Rectal smooth muscle tissue (tissue), 1 donor: ENCODE measurements around the gene ATP2B1.

Experiments
- H3K27ac ChIP-seq: one replicate; pipeline ENCODE4 v1.7.0; 2013; ENCODE audit warnings: low read depth, low read length, inconsistent platforms
- H3K27me3 ChIP-seq: one replicate; pipeline ENCODE4 v1.7.0; 2013; ENCODE audit warnings: low read length; ENCODE audit not compliant: control insufficient read depth, insufficient read depth
- H3K36me3 ChIP-seq: one replicate; pipeline ENCODE4 v1.7.0; 2013; ENCODE audit warnings: low read length; ENCODE audit not compliant: control insufficient read depth, insufficient read depth
- H3K4me1 ChIP-seq: one replicate; pipeline ENCODE4 v1.7.0; 2013; ENCODE audit warnings: low read length; ENCODE audit not compliant: control insufficient read depth, insufficient read depth
- H3K4me3 ChIP-seq: one replicate; pipeline ENCODE4 v1.7.0; 2013; ENCODE audit warnings: low read length
- H3K9ac ChIP-seq: one replicate; pipeline ENCODE4 v1.7.0; 2013; ENCODE audit warnings: low read length

The ATP2B1 gene

GRCh38 chr12:89589753-89590152, 118.9 kb downstream of the ATP2B1 start:
- no peaks in the 10 kb centered on the region for H3K4me1 ChIP-seq
- H3K4me3 ChIP-seq = no peak overlapping the region
- H3K9ac ChIP-seq = no peak overlapping the region
- no peaks in the 10 kb centered on the region for H3K27me3 ChIP-seq
- no peak overlapping the region for H3K27ac ChIP-seq
- H3K36me3 ChIP-seq = no peaks in the 10 kb centered on the region

GRCh38 chr12:89578499-89578898, 130.1 kb downstream of the ATP2B1 start:
- Histone ChIP-seq H3K4me1 (no peaks in the 10 kb centered on the region), H3K9ac (no peak overlapping the region), H3K36me3 (no peaks in the 10 kb centered on the region), H3K4me3 (no peak overlapping the region), H3K27ac (no peak overlapping the region), H3K27me3 (no peaks in the 10 kb centered on the region)

- H3K27me3 ChIP-seq = no peaks in the 10 kb centered on the region
- no peak overlapping the region for H3K27ac ChIP-seq
- H3K4me1 ChIP-seq = no peaks in the 10 kb centered on the region
- H3K36me3 ChIP-seq = no peaks in the 10 kb centered on the region
- H3K9ac ChIP-seq = no peak overlapping the region
- H3K4me3 ChIP-seq = no peak overlapping the region
Observed at GRCh38 chr12:89576572-89577220, 131.9 kb downstream of the ATP2B1 start.

GRCh38 chr12:89575374-89575773, 133.3 kb downstream of the ATP2B1 start:
- Histone ChIP-seq H3K27ac (no peak overlapping the region), H3K9ac (no peak overlapping the region), H3K4me1 (no peaks in the 10 kb centered on the region), H3K36me3 (no peaks in the 10 kb centered on the region), H3K27me3 (no peaks in the 10 kb centered on the region), H3K4me3 (no peak overlapping the region)

- Histone ChIP-seq H3K9ac (no peak overlapping the region), H3K27ac (no peak overlapping the region), H3K4me1 (no peaks in the 10 kb centered on the region), H3K4me3 (no peak overlapping the region), H3K27me3 (no peaks in the 10 kb centered on the region), H3K36me3 (no peaks in the 10 kb centered on the region)
Observed at GRCh38 chr12:89574736-89575208, 133.9 kb downstream of the ATP2B1 start.

GRCh38 chr12:89573051-89573810, 135.4 kb downstream of the ATP2B1 start:
- Histone ChIP-seq H3K27me3 (no peaks in the 10 kb centered on the region), H3K27ac (no peak overlapping the region), H3K9ac (no peak overlapping the region), H3K4me1 (no peaks in the 10 kb centered on the region), H3K4me3 (no peak overlapping the region), H3K36me3 (no peaks in the 10 kb centered on the region)

- no peak overlapping the region for H3K9ac ChIP-seq
- H3K4me3 ChIP-seq = no peak overlapping the region
- H3K27ac ChIP-seq = no peak overlapping the region
- no peaks in the 10 kb centered on the region for H3K36me3 ChIP-seq
- no peaks in the 10 kb centered on the region for H3K27me3 ChIP-seq
- no peaks in the 10 kb centered on the region for H3K4me1 ChIP-seq
Observed at GRCh38 chr12:89571491-89572195, 137.0 kb downstream of the ATP2B1 start.

- Histone ChIP-seq H3K27me3 (no peaks in the 10 kb centered on the region), H3K4me1 (no peaks in the 10 kb centered on the region), H3K27ac (no peak overlapping the region), H3K36me3 (no peaks in the 10 kb centered on the region), H3K4me3 (no peak overlapping the region), H3K9ac (no peak overlapping the region)
Observed at GRCh38 chr12:89568484-89568883, 140.2 kb downstream of the ATP2B1 start.

- H3K4me1 ChIP-seq = no peaks in the 10 kb centered on the region
- H3K9ac ChIP-seq = no peak overlapping the region
- H3K36me3 ChIP-seq = no peaks in the 10 kb centered on the region
- H3K4me3 ChIP-seq = no peak overlapping the region
- H3K27me3 ChIP-seq = no peaks in the 10 kb centered on the region
- H3K27ac ChIP-seq = no peak overlapping the region
Observed at GRCh38 chr12:89567691-89568239, 140.9 kb downstream of the ATP2B1 start.

GRCh38 chr12:89566615-89567014, 142.0 kb downstream of the ATP2B1 start:
- no peaks in the 10 kb centered on the region for H3K4me1 ChIP-seq
- no peak overlapping the region for H3K27ac ChIP-seq
- H3K27me3 ChIP-seq = no peaks in the 10 kb centered on the region

GRCh38 chr12:89565002-89565401, 143.6 kb downstream of the ATP2B1 start:
- Histone ChIP-seq H3K27ac (no peak overlapping the region), H3K4me3 (no peak overlapping the region)

More at GRCh38 chr12:89566615-89567014, 142.0 kb downstream of the ATP2B1 start:
- Histone ChIP-seq H3K4me3 (no peak overlapping the region), H3K36me3 (no peaks in the 10 kb centered on the region), H3K9ac (no peak overlapping the region)

GRCh38 chr12:89559753-89560152, 148.9 kb downstream of the ATP2B1 start:
- Histone ChIP-seq H3K9ac (no peak overlapping the region), H3K27ac (no peak overlapping the region), H3K36me3 (no peaks in the 10 kb centered on the region), H3K27me3 (no peaks in the 10 kb centered on the region), H3K4me1 (no peaks in the 10 kb centered on the region), H3K4me3 (no peak overlapping the region)

More at GRCh38 chr12:89565002-89565401, 143.6 kb downstream of the ATP2B1 start:
- Histone ChIP-seq H3K36me3 (no peaks in the 10 kb centered on the region), H3K9ac (no peak overlapping the region), H3K27me3 (no peaks in the 10 kb centered on the region), H3K4me1 (no peaks in the 10 kb centered on the region)
